ENCODE measurements around the gene ZAR1.
"Not testable (repeated sequence)": the region's sequence is repeated elsewhere in the genome, so short reads cannot be mapped to it uniquely, and the experiment has no call there.

The ZAR1 gene

DNA sequence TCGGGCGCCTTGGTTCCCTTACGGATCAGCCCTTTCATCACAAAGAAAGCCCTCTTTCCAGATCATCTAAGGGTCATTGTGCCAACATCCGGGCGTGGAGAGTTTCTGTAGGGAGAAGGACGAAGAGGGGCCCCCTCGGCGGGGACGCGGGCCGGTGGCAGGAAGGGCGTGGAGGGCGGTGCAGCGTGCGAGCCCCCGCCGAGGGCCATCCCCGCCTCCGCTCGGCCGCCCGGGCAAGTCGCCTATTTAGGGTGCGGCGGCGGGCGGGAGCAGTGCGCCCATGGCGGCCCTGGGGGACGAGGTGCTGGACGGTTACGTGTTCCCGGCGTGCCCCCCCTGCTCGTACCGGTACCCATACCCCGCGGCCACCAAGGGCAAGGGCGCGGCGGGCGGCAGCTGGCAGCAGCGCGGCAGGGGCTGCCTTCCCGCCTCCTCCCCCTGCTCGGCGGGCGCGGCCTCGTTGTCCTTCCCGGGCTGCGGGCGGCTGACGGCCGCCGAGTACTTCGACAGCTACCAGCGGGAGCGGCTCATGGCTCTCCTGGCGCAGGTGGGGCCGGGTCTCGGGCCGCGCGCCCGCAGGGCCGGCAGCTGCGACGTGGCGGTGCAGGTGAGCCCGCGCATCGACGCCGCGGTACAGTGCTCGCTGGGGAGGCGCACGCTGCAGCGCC is at the start of gene ZAR1:
ZAR1 (plus strand) TSS at position 241 of the 668 bp plus-strand sequence; CDS start at position 281, 40 bp downstream.
- no peak for DNase-seq

GRCh38 chr4:48440914-48441313 is 49.1 kb upstream of the ZAR1 start:
- not testable (repeated sequence) for DNase-seq

GRCh38 chr4:48445704-48446103 is 44.3 kb upstream of the ZAR1 start:
- no peak for DNase-seq

- DNase-seq: no peak
Observed at GRCh38 chr4:48446642-48447041, 43.4 kb upstream of the ZAR1 start.

GRCh38 chr4:48449151-48449550 is 40.9 kb upstream of the ZAR1 start:
- DNase-seq: no peak

DNA sequence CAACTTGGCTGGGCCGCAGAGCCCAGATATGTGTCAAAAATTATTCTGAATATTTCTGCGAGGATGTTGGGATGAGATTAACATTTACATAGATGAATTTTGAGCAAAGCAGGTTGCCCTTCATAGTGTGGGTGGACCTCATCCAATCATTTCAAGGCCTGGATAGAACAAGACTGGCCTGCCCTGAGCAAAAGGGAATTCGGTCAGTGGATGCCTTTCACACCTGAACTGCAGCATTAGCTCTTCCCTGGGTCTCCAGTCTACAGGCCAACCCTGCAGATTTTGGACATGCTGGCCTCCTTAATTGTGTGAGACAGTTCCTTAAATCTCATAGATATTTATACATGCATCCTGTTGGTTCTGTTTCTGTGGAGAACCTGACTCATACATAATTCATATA is 39.3 kb upstream of the ZAR1 start:
- no peak for DNase-seq

DNA sequence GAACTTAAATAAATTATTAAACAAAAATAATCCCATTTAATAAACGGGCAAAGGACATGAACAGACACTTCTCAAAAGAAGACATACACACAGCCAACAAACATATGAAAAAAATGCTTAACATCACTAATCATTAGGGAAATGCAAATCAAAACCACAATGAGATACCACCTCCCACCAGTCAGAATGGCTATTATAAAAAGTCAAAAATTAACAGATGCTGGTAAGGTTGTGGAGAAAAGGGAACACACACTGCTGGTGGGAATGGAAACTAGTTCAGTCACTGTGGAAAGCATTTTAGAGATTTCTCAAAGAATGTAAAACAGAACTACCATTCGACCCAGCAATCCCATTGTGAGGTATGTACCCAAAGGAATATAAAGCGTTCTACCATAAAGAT is 38.4 kb upstream of the ZAR1 start:
- not testable (repeated sequence) for DNase-seq

GRCh38 chr4:48454591-48454990 is 35.5 kb upstream of the ZAR1 start:
- DNase-seq: no peak

GRCh38 chr4:48461000-48461399 is 29.1 kb upstream of the ZAR1 start:
- no peak for DNase-seq

DNA sequence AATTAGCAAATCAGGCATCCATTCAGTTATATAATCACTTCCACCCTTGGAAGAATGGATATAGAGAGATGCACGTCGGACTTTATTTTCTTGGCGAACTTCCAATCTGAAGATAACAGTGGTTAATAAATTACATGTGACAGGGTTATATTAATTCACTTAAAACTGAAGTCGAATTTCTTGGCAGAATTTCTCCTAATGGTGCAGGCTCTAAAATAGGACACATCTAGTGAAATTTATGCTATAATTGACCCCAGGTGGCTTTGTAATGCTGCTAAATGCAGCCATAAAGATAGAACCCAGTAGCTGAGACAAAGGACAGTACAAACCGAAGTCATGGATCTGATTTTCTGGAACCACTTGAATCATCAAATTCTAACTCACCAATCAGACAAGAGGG is 27.7 kb upstream of the ZAR1 start:
- peak in 1 of 2 experiments; percentile 68 for DNase-seq

- no peak for DNase-seq
Observed at GRCh38 chr4:48467442-48467841, 22.6 kb upstream of the ZAR1 start.

- no peak for DNase-seq
Observed at GRCh38 chr4:48467891-48468290, 22.2 kb upstream of the ZAR1 start.

GRCh38 chr4:48470137-48470536 is 19.9 kb upstream of the ZAR1 start:
- DNase-seq: no peak

GRCh38 chr4:48470570-48470969 is 19.5 kb upstream of the ZAR1 start:
- no peak for DNase-seq

GRCh38 chr4:48472794-48473193 is 17.3 kb upstream of the ZAR1 start:
- DNase-seq: peak in 1 of 2 experiments; percentile 21

DNA sequence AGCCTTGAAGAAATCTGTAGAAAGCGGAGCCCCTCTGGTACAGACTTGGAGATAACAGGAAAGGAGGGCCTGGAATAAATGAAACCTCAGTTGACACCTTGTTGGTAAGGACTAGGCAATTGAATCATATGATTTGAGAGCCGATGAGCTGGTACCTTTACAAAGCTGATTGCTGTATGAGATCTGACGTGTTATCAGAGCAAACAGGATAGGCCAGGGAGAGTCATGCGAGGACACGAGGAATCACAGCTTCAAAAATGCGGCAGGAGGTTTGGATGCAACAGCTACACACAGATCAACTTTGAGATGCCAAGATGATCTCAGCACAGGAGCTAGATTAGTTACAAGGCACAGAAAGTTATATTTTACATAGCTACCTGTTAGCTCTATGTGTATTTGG is 14.3 kb upstream of the ZAR1 start:
- DNase-seq: no peak

- no peak for DNase-seq
Observed at GRCh38 chr4:48478273-48478672, 11.8 kb upstream of the ZAR1 start.

DNA sequence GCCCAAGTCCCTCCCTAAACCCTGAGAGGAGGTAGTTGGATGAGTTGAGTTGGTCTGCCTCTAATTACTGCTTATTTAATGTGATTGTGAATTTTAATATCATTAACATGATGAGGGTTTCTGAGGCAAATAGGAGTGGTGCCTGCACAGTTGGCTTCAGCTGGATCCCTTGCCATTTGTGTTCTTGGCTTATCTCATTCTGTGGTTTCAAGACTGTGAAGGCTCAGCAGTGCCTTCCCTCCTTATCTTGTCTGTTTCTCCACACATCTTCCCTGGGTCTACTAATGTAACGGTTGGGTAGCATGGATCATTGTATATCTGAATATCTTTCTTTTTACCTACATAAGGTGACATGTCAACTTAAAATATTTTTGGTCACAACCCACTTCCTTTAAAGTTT is 8.5 kb upstream of the ZAR1 start:
- no peak for DNase-seq

- DNase-seq: peak; percentile 58 to 78
Observed at GRCh38 chr4:48483006-48483776, 6.9 kb upstream of the ZAR1 start, which contains the start of gene SLC10A4. Gene SLC10A4 (plus strand): TSS chr4:48483343. CDS start chr4:48483562, 219 bp downstream.

- peak; percentile 27 to 37 for DNase-seq
Observed at GRCh38 chr4:48483777-48484493, 6.1 kb upstream of the ZAR1 start.

DNA sequence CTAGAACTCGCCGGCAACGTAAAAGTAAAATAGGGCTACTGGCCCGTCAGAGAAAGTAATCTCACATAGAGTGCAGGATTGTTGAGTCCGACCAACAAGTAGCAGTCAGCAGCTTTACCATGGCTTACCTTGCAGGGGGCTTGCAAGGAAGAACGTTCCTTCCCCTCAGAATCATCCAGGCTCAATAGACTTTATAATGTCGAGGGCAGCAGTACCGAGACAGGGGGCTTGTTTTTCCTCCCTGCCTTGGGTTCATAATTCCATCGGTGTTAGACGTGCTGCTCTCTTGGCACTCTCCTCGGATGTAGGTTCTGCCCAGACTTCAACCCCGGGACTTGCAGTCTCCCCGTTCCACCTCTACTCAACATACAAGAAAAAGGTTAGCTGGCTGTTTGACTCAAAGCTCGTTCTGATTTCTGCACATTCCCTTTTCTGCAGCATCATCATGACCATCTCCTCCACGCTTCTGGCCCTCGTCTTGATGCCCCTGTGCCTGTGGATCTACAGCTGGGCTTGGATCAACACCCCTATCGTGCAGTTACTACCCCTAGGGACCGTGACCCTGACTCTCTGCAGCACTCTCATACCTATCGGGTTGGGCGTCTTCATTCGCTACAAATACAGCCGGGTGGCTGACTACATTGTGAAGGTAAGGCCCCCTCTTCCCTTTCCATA is 5.4 kb upstream of the ZAR1 start:
- no peak for DNase-seq

DNA sequence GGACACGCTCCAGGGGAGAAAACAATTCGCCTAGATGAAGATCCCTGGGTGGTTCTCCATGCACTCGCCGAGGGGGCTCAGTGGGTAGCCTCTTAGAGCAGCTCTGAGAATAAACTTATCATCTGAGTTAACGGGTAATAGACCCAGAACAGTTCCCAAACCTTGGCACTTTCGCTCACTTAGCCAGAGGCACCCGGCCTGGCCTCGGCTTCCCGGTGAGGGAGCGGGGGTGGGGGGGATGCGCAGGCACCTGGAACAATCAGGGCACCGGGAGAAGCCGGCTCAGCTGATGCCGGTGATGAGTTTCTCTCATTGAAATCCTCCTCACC is 405 bp upstream of the ZAR1 start:
- DNase-seq: no peak

Measured in NCI-H2081 (cell line).